NCI-H187 (cell line): ENCODE data around the gene ATG14.
"Not testable (repeated sequence)": the region's sequence is repeated elsewhere in the genome, so short reads cannot be mapped to it uniquely, and the experiment has no call there.

Experiments
- DNase-seq, 2 experiments: peaks; one replicate each; lab custom pipeline; 2025; lab: John Stamatoyannopoulos, UW

The ATG14 gene

DNA sequence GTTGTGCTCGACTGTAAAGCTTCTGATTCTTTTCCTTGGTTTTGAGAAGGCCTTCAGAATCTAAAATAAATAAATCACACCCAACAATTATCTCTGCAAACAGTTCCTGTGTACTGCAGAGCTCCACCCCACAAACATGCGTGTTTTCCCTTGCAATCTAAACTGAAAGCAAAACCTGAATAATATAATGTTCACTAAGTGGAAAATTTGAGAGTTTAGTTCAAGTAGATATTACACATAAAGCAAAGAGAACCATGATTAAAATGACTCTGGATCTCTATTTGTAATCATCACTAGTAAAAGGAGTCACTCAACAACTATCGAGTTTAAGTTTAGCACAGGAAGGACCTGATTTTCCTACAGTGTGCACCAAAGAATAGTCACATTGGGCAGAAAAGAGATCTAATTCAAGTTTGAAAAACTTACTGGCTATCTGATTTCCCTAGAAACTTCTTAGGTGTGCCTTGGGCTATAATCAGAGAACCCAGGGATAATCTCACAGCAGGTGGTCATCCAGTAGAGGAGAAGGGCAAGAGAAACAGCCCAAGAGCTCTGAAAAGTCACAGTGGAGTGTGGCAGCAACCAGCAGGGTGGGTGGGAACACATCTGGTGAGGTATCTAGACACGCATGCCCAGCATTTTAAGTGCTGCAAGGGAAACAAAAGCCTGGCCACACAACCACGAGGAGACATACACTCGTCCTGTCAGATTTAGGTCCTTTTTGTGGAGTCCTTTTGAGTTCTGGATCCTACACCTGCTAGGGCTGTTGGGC, 25.4 kb downstream of the ATG14 start:
- no peak for DNase-seq

DNA sequence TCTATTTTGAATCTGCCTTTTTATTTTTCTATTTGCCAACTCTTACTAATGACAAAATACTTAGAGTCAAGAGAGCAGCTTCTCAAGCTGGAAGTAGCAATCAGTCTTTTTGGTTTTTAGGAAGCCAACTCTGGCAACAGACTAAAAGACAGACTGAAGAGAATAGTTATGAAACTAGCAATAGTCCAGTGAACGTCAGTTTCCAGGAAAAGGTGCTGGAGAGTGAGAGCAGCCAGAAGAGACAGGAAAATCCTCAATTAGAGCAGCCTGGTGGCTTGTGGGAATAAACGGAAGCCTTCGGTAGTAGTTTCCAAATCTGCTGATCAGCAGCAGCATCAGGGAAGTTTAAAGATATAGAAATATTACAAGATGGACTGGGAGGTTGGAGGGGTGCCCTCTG, 27.1 kb downstream of the ATG14 start:
- no peak for DNase-seq

DNA sequence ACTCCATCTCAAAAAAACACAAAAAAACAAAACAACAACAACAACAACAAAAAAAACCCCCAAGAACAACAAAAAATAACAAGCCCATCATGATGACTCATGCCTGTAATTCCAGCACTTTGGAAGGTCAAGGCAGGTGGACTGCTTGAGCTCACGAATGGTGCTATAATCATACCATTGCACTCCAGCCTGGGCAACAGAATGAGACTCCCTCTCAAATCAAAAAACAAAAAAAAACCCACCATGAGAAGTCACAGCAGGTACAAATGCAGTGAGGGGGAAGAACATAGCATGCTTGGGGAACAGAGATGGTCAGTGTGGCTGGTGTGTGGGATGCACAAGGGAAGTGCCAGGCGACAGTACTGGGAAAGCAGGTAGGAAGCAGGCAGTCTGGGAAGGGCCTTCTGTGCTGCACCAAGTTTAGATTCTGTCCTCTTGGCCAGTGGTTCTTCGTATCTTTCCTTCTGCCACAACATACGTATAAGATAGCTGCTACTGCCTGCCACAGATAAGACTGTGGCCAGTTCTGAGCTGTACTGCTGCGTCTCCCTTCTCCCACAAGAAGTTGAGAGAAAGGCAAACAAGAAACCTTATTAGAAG, 28.0 kb downstream of the ATG14 start:
- no peak for DNase-seq

DNA sequence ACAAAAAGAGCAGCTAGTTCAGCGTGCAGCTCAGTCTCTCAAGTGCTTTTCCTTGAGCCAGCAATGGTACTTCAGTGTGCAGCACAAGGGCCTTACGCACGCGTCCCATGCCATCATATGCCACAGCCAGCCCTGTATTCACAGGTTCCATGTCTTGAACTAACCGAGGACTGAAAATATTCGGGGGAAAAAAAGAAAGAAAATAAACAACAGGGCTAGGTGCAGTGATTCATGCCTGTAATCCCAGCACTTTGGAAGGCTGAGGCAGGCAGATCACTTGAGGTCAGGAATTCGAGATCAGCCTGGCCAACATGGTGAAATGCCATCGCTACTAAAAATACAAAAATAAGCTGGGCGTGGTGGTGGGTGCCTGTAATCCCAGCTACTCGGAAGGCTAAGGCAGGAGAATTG, 28.6 kb downstream of the ATG14 start:
- not testable (repeated sequence) for DNase-seq

DNA sequence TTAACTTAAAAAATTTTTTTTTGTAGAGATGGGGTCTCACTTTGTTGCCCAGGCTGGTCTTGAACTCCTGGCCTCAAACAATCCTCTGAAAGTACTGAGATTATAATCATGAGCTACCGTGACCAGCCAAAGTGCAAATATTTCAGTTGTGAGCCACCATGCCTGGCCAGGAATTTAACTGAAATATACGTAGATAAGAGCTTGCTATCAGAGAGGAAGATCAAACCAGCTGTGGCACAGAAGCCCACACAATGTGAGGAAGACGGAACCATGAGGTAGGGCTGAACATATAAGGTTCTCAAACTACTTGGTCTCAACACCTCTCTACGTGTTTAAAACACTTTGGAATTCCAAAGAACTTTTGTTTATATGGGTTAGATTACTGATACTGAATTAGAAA, 29.1 kb downstream of the ATG14 start:
- no peak for DNase-seq

DNA sequence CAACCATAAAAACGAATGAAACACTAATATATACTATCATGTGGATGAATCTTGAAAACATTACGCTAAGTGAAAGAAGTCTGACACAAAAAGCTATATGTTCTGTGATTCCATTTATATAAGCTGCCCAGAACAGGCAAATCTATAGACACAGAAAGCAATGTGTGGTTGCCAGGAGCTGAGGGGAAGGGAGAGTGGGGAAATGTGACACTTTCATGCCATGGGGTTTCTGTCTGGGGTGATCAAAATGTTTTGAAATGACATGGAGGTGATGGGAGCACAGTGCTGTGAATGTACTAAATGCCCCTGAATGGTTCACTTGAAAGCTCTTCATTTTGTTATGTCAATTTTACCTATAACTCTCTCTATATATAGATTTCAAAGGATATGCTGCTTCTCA, 30.1 kb downstream of the ATG14 start:
- DNase-seq: no peak

DNA sequence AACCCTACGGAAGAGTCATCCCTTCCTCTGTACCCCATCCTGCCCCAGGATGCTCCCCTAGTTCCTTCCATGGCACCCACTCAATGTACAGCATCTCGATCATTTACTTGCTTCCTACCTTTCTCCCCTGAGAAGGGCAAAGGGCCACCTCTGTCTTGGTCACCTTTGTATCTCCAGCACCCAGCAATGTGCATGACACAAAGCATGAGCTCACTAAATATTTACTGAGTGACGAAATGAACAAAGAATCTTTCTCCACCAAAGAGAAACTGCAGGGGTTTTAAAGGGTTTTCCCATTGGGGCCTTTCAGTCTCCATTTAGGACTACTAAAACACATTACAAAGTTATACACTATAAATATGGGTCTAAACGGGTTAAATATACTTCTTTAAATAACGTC, 30.6 kb downstream of the ATG14 start:
- DNase-seq: no peak

DNA sequence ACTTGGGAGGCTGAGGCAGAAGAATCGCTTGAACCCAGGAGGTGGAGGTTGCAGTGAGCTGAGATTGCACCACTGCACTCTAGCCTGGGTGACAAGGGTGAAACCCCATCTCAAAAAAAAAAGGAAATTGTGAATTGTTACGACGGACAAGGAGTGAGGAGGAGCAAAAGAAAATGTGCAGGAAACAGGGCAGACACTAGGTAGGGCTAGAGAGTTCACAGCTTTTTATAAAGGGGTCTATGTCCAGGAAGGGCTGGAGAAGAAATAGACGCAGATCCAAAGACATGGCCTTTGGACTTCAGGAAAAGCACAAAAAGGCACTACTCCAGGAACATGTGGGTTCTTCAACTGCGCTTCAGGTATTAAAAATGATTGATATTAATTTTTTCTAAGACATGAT, 34.4 kb downstream of the ATG14 start:
- no peak for DNase-seq

DNA sequence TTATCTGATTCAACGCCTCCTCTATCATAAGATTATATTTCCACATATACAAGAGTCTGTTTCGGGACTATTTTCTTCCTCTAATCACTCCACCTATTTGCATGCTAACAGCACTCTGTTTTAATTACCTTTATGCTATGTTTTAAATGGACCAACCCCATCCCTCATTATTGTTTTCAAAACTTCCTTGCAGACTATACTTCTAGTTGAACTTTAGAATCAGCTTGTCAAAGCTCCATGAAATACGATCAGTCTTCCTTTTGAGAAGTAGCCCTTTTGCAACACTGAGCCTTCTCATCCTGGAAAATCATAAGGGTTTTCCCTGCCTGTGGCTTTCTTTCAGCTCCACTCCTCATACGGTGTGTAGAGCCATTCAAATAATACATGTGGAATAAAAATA, 36.9 kb downstream of the ATG14 start:
- DNase-seq: no peak

DNA sequence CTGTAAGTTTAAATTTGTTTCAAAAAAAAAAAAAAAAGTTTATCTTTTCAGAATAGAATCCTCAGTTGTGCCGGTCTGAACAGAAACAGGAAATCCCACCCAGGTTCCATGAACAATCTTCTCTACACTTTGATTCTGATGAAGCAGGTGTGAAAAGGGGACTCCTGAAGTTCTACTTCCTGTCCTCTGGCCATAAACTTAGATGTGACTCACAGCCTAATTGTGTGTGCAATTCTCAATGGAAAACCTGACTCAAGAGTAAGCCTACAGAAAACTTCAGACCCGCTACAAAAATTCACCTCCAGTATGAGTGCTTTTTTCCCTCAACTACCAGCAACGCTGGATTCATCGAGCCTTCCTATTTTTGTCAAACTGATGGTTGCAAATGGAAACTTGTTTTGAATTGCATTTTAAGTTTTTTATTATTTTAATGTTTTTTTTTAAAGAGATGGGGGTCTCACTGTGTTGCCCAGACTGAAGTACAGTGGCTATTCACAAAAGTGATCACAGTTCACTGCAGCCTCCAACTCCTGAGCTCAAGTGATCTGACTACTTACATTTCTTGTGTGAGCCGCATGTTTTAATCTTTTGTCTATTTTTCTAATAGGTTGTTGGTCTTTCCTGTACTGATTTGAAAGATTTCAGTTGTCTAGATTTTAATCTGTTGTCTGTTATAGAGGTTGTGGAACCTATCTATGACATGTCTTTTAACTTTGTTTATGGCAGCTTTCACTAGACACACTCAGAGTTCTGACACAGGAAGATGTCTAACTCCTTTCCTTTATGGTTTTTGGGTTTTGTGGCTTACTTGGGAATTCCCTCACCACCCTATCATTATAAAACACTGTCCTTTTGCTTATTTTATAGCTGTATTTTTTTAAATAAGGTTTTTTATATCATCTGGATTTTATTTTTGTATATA, 37.6 kb downstream of the ATG14 start:
- DNase-seq: no peak

DNA sequence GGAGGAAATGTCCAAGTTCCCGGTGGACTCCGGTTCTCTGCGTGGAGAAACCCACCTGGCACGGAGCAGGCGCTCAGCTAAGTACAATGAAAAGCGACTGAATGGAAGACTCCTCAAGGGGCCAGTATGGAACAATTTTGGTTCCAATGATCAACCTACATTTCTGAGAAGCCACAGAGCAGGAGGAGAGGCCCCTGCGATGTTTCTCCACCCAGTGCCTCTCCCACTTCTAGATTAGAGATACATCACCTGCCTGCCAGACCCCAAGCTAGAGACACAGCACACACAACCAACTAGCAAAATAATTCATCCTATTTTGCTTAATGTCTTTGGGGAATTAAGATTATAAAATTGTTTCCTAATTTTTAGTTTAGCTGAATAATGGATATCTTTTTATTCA, 38.8 kb downstream of the ATG14 start:
- DNase-seq: no peak

DNA sequence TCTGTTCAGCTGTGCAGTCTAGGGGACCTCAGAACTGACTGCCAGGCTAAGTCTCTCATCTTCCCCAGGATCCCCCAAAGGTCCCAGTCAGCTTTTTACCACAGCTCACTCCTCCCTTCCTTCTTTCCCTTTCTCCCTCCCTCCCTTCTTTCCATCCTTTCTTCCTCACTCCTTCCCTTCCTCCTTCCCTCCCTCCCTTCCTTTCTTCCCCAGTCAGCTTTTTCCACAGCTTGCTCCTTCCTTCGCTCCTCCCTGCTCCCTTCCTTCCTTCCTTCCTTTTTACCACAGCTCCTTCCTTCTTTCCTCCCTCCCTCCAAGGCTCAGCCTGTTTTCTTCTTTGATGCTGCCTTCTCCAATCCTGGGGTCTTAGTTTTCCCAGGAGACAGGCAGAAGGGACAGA, 39.2 kb downstream of the ATG14 start:
- DNase-seq: no peak

DNA sequence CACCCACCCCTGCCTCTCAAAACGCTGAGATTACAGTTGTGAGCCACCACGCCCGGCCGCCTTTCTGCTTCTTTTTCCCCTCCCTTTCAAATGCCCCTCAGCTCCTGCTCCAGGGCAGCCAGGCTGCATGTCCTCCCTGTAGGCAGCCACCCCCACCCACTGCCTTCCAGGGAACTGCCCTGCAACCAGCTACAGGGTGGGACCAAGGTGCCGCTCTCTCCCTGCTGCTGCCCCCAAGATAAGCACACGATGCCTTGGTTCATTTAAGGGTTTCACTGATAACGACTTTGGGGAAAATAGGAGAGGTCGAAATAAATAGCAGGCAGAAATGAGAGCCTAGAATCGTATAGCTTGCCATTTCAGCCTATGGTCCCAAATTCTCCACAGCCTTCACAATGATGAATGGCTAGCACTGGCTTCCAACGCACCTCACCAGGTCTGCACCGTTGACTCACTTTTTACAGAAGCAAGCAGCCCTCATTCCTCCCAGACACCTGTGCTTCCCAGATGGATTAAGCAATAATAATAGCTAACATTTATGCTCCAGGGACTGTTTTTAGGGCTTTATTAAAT, 40.7 kb downstream of the ATG14 start:
- DNase-seq: no peak

DNA sequence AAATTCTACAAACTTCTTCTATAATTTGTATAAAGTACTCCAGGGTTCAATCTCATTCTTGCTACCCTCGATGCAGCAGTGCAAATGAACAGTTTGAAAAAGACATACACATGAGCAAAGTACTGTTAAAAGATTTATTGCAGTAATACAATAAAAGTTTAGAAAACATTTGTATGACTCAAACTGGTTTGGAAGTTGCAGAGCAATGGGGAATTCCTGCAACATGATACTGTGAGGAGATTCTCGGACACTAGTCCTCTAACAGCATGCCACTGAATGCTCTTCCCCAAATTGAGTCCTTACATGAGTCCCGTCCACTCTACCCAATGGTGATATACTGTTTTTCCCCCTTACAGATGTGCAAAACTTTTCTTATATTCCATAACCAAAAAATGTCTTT, 45.4 kb downstream of the ATG14 start:
- no peak for DNase-seq

DNA sequence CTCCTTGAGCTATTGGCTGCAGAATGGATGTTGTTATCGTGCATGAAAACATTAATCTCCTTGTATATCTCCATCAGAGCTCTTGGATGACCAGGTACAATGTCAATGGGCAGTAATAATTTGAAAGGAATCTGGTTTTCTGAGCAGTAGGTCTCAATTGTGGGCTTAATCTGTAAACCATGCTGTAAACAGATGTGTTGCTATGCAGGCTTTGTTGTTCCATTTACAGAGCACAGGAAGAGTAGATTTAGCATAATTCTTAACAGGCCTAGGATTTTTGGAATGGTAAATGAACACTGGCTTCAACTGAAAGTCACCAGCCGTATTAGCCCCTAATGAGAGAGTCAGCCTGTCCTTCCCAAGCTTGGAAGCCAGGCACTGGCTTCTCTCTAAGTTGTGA, 50.4 kb downstream of the ATG14 start:
- no peak for DNase-seq

DNA sequence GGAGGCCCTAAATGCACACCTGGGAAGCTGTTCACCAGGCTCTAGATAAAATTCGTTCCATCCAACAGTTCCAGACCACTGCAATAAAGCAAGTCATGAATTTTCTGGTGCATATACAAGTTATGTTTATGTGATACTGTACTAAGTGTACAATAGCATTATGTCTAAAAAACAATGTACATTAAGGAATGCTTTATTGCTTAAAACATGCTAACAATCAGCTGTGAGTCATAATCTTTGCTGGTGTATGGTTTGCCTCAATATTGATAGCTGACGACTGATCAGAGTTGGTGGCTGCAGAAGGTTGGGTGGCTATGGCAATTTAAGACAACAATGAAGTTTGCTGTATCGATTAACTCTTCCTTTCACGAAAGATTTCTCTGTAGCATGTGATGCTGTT, 52.3 kb downstream of the ATG14 start:
- DNase-seq: no peak

DNA sequence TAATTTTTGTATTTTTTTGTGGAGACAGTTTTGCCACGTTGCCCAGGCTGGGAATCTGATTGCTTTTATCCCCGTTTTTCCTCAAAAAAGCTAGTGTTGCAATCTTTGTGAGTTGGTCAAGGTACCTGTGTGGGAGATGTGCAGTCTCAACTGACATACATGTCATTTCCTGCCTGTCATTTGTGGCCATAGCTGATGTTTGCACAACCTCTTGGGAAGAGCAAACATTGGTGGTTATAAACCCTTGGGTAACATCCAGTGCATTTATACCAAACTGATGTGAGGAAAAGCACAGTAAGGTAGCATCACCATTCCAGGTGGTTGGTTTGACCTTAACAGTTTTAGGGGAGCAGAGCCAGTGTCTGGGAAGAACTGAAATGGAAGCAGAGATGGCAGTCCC, 54.7 kb downstream of the ATG14 start:
- no peak for DNase-seq

DNA sequence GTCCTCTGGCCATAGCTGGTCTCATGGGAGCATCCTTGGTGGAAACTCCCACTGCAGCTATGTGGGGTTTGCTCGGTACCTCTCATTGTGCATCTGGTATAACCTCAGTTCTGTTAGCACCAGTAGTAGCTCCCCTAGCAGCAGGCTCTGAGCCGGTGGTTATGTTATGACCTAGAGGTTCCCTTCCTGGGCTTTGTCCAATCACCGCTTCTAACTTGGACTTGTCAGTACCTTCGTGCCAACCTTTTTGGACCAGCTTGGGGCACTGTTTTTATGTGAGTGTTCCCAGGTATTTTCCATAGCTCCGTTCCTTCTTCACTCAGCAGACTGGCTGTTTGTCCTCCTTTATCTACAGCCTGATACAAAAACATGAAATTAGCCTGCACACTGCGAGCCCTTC, 55.7 kb downstream of the ATG14 start:
- DNase-seq: no peak

DNA sequence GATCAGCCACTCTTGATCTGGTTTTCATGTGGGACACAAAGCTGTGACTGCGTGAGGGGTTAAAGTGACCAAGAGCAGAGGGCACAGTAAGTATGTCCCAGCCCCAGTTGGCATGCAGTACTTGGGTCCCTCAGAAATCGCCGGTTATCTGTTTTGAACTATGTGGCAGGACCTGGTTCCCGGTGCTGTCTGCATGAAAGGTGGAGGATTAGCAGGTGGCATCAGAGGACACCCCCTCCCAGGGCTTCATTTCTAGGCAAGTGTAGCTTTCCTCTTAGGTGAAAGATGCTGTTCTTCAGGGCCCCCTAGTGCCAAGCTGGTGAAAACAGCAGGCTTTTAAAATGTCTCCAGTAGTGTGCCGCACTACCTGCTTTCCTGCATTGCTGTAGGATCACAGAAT, 57.1 kb downstream of the ATG14 start:
- DNase-seq: peak in 1 of 2 experiments; percentile 39

DNA sequence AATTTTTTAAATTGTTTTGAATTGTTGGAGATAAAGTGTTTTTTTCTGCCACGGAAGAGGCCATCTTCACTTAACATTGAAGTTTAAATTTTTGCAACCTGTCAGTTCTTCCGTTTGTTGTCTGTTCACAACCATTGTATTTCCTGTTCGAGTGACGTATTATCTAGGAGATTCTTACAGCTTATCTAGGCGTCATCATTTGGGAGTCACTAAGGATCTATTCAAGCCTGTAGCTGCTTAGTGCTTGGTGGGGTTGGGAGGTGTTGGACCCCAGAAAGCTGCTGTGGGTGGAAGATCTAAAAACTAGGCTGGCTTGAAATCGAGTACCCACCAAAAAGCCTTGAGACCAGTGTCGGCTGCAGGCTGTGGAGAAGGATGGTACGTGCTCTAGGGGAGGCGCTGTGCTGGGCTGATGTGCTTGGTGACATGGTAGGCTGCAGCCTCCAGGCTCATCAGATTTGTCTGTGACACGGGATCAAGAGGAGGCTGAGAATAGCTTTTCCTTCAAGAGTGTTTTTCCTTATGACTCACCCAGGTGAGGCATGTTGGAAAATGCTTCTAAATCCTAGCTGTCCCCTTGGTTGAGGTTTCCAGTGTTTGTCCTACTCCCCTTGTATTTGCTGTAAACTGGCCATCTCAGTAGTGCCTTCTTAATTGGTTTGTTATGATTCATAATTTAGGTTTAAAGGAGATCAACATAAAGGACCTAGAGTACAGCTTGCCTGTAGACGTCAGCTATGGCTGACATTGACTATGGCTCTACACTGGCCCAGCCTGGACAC, 57.8 kb downstream of the ATG14 start:
- DNase-seq: no peak

DNA sequence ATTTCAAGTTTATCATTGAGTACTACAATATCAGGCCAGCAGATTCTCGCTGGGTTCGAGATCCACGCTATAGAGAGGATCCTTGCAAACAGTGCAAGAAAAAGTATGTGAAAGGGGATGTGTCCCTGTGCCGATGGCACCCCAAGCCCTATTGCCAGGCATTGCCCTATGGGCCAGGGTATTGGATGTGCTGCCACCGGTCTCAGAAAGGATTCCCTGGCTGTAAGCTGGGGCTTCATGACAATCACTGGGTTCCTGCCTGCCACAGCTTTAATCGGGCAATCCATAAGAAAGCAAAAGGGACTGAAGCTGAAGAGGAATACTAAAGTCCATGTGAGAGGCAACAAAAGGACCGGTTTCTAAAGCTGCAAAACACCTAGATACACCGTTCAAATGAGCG, 59.4 kb downstream of the ATG14 start:
- DNase-seq: no peak

DNA sequence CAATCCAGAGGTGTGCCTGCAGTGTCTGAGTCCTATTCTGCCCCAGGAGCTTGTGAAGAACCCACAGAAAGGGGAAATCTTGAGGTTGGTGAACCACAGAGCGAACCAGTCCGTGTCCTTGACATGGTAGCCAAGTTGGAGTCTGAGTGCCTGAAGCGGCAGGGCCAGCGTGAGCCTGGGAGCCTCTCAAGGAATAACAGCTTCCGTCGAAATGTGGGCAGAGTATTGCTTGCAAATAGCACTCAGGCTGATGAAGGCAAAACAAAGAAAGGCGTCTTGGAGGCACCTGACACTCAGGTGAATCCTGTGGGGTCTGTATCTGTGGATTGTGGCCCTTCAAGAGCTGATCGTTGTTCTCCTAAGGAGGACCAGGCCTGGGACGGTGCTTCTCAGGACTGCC, 60.5 kb downstream of the ATG14 start:
- DNase-seq: no peak
